Type B pancreatic cell (in vitro differentiated cells): ENCODE measurements around the gene PLD3. TPM values are rescaled to one million over a fixed set of nuclear protein-coding genes. Genes with fewer than 3 reads are reported as not detected.

Source experiments
- DNase-seq: peaks from one replicate; pipeline ENCODE4 v3.0.0; 2021; ENCODE audit warnings: mixed read lengths; ENCODE audit not compliant: unreplicated experiment; ENCODE audit errors: extremely low spot score
- H3K27ac Mint-ChIP-seq: 2 replicates; pipeline ENCODE4 v1.8.0; 2021; ENCODE audit warnings: mild to moderate bottlenecking, mixed read lengths
- H3K27me3 Mint-ChIP-seq: 2 replicates; pipeline ENCODE4 v1.8.0; 2021; ENCODE audit warnings: mixed read lengths
- H3K36me3 Mint-ChIP-seq: 2 replicates; pipeline ENCODE4 v1.8.0; 2021; ENCODE audit warnings: mixed read lengths
- H3K4me1 Mint-ChIP-seq: one replicate; pipeline ENCODE4 v1.8.0; 2021; ENCODE audit warnings: mixed read lengths; ENCODE audit not compliant: unreplicated experiment
- H3K4me3 Mint-ChIP-seq: 2 replicates; pipeline ENCODE4 v1.8.0; 2021; ENCODE audit warnings: mild to moderate bottlenecking, mixed read lengths
- H3K9me3 Mint-ChIP-seq: 2 replicates; pipeline ENCODE4 v1.8.0; 2021; ENCODE audit warnings: mixed read lengths
- long read RNA-seq: library from polyadenylated mRNA; unstranded; transcript quantifications from one replicate; pipeline ENCODE4 v2.0.0, GENCODE V29; 2020
- total RNA-seq: library from RNA; stranded (reverse); gene quantifications from 2 replicates; pipeline ENCODE4 v1.2.1, GENCODE V29; 2021; ENCODE audit warnings: low replicate concordance
- TF ChIP-seq, protein P1 (sequence below): fragments of 200-600 bp; sonication (generic); conservative IDR thresholded peaks from 2 replicates; pipeline ENCODE4 v1.5.0; 2021; ENCODE audit warnings: antibody characterized with exemption, mild to moderate bottlenecking

Gene PLD3, protein sequence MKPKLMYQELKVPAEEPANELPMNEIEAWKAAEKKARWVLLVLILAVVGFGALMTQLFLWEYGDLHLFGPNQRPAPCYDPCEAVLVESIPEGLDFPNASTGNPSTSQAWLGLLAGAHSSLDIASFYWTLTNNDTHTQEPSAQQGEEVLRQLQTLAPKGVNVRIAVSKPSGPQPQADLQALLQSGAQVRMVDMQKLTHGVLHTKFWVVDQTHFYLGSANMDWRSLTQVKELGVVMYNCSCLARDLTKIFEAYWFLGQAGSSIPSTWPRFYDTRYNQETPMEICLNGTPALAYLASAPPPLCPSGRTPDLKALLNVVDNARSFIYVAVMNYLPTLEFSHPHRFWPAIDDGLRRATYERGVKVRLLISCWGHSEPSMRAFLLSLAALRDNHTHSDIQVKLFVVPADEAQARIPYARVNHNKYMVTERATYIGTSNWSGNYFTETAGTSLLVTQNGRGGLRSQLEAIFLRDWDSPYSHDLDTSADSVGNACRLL
- total RNA-seq = 234 and 244 TPM in 2 replicates
- long read RNA-seq, partial matches to known transcripts = 8 of 8 reads
- long read RNA-seq, other reads (novel, unspliced or antisense) = 0 of 8 reads

DNA sequence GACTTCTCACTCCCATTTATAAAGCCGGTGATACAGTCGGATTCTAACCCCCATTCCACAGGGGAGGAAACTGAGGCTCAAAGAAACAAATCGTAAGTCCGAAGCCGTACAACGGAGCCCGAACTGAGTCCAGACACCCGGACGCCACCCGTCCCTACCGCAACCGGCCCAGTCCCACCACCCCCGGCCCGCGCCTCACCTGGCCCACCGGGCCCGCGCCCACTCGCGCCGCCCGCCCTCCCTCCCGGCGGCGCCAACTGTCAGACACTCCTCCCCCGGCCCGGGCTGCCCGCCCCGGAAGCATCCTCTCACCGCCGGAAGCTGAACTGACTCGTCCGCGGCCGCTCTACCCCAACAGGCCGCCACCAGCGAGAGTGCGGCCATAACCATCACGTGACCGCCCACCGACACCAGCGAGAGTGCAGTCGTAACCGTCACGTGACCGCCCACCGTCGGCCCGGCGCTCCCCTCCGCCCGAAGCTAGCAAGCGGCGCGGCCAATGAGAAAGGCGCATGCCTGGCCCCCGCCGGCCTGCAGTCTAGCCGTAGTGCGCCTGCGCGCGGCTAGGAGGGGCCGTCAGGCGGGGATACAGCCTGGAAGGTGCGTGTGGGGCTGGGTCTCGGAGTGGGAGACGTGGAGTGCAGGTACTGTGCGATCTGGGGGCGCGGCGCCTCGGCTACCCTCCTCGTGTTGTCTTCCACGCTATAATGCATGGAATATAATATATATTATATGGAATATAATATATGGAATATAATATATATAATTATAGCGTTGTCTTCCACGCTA lies at the start of gene PLD3, which contains the start of gene C19orf47:
TSS of gene PLD3 (plus strand) at position 571 of the 789 bp plus-strand sequence. CDS start 17,789 bp downstream, outside the sequence.
TSS of gene C19orf47 (minus strand) at position 273 of the 789 bp plus-strand sequence. CDS start 6,540 bp downstream, outside the sequence.
- H3K9me3 Mint-ChIP-seq = no peaks in the 10 kb centered on the region
- no peaks in the 10 kb centered on the region for H3K36me3 Mint-ChIP-seq
- TF ChIP-seq, protein P1, sequence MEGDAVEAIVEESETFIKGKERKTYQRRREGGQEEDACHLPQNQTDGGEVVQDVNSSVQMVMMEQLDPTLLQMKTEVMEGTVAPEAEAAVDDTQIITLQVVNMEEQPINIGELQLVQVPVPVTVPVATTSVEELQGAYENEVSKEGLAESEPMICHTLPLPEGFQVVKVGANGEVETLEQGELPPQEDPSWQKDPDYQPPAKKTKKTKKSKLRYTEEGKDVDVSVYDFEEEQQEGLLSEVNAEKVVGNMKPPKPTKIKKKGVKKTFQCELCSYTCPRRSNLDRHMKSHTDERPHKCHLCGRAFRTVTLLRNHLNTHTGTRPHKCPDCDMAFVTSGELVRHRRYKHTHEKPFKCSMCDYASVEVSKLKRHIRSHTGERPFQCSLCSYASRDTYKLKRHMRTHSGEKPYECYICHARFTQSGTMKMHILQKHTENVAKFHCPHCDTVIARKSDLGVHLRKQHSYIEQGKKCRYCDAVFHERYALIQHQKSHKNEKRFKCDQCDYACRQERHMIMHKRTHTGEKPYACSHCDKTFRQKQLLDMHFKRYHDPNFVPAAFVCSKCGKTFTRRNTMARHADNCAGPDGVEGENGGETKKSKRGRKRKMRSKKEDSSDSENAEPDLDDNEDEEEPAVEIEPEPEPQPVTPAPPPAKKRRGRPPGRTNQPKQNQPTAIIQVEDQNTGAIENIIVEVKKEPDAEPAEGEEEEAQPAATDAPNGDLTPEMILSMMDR = no peak
- peak; percentile 100 for DNase-seq
- H3K4me1 Mint-ChIP-seq = peaks cover 24% of the 10 kb centered on the region
- peak within 1 kb of the TSS; percentile 90 for H3K27ac Mint-ChIP-seq
- H3K27me3 Mint-ChIP-seq = no peaks in the 10 kb centered on the region
- peak within 1 kb of the TSS; percentile 95 for H3K4me3 Mint-ChIP-seq

DNA sequence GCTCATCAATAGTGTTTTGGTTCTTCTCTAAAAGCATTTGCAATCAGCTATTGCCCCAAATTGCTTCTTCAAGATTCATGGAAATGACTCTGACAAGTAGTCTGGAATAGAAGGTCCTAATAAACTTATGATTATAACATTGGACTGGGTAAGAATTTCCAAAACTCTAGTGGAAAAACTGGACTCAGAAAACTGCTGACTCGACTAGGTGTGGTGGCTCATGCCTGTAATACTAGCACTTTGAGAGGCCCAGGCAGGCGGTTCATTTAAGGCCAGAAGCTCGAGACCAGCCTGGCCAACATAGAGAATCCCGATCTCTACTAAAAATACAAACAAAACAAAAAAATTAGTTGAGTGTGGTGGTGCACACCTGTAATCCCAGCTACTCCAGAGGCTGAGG lies 47.8 kb upstream of the PLD3 start:
- peaks cover 13% of the 10 kb centered on the region for H3K4me1 Mint-ChIP-seq
- H3K9me3 Mint-ChIP-seq = no peaks in the 10 kb centered on the region
- H3K27ac Mint-ChIP-seq = no peak overlapping the region
- no peak overlapping the region for H3K4me3 Mint-ChIP-seq
- no peaks in the 10 kb centered on the region for H3K27me3 Mint-ChIP-seq
- H3K36me3 Mint-ChIP-seq = no peaks in the 10 kb centered on the region
- DNase-seq = no peak
- TF ChIP-seq, protein P1 = no peak

DNA sequence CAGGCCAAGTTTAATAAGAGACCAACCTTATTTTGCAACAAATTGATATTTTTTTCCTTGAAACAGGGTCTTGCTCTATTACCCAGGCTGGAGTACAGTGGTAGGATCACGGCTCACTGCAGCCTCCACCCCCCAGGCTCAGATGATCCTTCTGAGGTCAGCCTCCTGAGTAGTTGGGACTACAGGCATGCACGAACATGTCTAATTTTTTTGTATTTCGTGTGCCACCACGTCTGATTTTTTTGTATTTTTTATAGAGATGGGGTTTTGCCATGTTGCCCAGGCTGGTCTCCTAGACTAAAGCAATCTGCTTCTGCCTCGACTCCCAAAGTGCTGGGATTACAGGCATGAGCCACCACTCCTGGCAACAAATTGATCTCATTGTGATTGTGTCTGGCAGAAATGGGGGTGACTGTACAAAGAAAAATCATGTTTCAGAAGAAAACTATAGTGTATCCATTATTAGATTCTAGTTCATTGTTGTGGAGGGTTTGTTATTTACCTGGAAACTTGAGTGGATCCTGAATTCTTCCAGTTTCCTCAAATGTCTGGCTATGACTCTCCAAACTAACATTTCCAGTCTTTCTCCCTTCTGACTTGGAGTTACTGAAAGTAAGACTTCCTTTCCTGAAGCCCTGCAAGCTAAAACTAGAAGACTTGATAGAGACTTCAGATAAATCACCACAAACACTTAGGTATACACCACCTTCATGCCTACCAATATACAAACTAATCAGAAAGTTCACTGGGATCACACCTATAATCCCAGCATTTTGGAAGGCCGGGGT lies 46.1 kb upstream of the PLD3 start:
- no peak for DNase-seq
- no peaks in the 10 kb centered on the region for H3K36me3 Mint-ChIP-seq
- peaks cover 13% of the 10 kb centered on the region for H3K4me1 Mint-ChIP-seq
- peak overlapping the region; percentile 89 for H3K27ac Mint-ChIP-seq
- H3K27me3 Mint-ChIP-seq = no peaks in the 10 kb centered on the region
- no peak overlapping the region for H3K4me3 Mint-ChIP-seq
- no peaks in the 10 kb centered on the region for H3K9me3 Mint-ChIP-seq
- TF ChIP-seq, protein P1 = no peak

DNA sequence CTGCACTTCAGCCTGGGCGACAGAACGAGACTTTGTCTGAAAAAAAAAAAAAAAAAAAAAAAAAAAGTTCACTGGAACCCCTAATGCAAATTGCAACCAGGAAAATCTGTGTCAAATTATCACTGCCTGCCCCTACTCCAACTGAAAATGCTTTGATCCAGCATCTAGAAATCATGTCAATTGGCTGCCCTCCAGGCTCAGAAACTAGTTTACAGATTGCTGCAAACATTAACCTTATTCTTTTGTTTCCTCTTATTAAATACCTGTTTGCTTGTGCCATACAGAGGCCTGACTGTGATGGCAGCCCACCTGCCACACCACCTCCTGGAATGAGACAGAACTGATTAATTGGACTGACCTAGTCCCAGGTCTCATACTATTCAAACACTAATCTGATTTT lies 44.7 kb upstream of the PLD3 start:
- TF ChIP-seq, protein P1 = no peak
- H3K27me3 Mint-ChIP-seq = no peaks in the 10 kb centered on the region
- H3K9me3 Mint-ChIP-seq = no peaks in the 10 kb centered on the region
- H3K4me1 Mint-ChIP-seq = peaks cover 13% of the 10 kb centered on the region
- H3K27ac Mint-ChIP-seq = peak overlapping the region; percentile 75
- H3K36me3 Mint-ChIP-seq = no peaks in the 10 kb centered on the region
- no peak for DNase-seq
- peak overlapping the region; percentile 39 for H3K4me3 Mint-ChIP-seq

DNA sequence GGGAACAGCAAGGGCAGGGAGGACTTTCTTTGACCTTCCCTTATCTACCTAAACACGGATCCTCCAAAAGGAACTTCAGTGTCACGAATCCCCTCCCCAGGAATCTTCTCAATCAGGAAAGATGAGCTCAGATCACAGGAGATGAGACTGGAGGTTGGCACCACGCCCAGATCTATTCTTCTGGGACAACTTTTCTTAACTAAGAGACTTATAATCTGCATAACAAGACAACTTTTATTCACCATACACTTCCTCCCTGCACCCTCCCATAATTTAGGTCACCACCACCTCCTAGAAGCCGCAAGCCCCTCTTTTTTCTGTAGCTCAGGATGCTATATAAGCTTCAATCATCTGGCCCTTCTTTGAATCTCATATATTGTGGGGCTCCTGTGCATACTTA lies 44.2 kb upstream of the PLD3 start:
- Mint-ChIP-seq H3K27me3 (no peaks in the 10 kb centered on the region), H3K4me3 (no peak overlapping the region), H3K4me1 (peaks cover 13% of the 10 kb centered on the region), H3K27ac (peak overlapping the region; percentile 75), H3K36me3 (no peaks in the 10 kb centered on the region), H3K9me3 (no peaks in the 10 kb centered on the region)
- TF ChIP-seq, protein P1 = no peak
- no peak for DNase-seq
